HEK293T (cell line): ENCODE data around the gene GPC1.

Experiments
- CTCF ChIA-PET: fragments of 350-600 bp; formaldehyde crosslinking; extraction: SDS; loops from one replicate; lab custom pipeline; 2021; ENCODE audit warnings: antibody characterized with exemption, inconsistent platforms; lab: Yijun Ruan, JAX
- POLR2A ChIA-PET: fragments of 350-600 bp; formaldehyde crosslinking; extraction: SDS; loops from one replicate; lab custom pipeline; 2020; ENCODE audit warnings: antibody characterized with exemption, inconsistent platforms; lab: Yijun Ruan, JAX
- DNase-seq: peaks from one replicate; pipeline ENCODE4 v3.0.0; 2012; ENCODE audit warnings: mixed read lengths; ENCODE audit errors: extremely low spot score
- ARNT ChIP-seq: fragments of 450-650 bp; IDR thresholded peaks from 2 replicates; pipeline ENCODE4 v1.6.1; 2017; ENCODE audit warnings: mild to moderate bottlenecking
- BHLHE40 ChIP-seq: fragments of 450-650 bp; IDR thresholded peaks from 2 replicates; pipeline ENCODE4 v1.6.1; 2016; ENCODE audit warnings: mild to moderate bottlenecking, moderate library complexity, borderline replicate concordance
- CTBP1 ChIP-seq: fragments of 450-650 bp; IDR thresholded peaks from 2 replicates; pipeline ENCODE4 v1.6.1; 2016; ENCODE audit warnings: borderline replicate concordance
- ELF4 ChIP-seq: fragments of 450-650 bp; IDR thresholded peaks from 2 replicates; pipeline ENCODE4 v1.6.1; 2017; ENCODE audit warnings: antibody characterized with exemption
- FOXA1 ChIP-seq: fragments of 450-650 bp; IDR thresholded peaks from 2 replicates; pipeline ENCODE4 v1.6.1; 2016; ENCODE audit warnings: mild to moderate bottlenecking
- FOXK2 ChIP-seq: fragments of 450-650 bp; IDR thresholded peaks from 2 replicates; pipeline ENCODE4 v1.6.1; 2016; ENCODE audit warnings: mild to moderate bottlenecking
- FOXM1 ChIP-seq: fragments of 450-650 bp; IDR thresholded peaks from 2 replicates; pipeline ENCODE4 v1.6.1; 2017; ENCODE audit warnings: mild to moderate bottlenecking, borderline replicate concordance
- HDGF ChIP-seq: fragments of 450-650 bp; IDR thresholded peaks from 2 replicates; pipeline ENCODE4 v1.6.1; 2017; ENCODE audit warnings: antibody characterized with exemption, borderline replicate concordance
- L3MBTL2 ChIP-seq: fragments of 450-650 bp; conservative IDR thresholded peaks from 2 replicates; pipeline ENCODE4 v1.6.1; 2016; ENCODE audit warnings: mild to moderate bottlenecking
- LEF1 ChIP-seq: fragments of 450-650 bp; IDR thresholded peaks from 2 replicates; pipeline ENCODE4 v1.6.1; 2017; ENCODE audit warnings: mild to moderate bottlenecking, borderline replicate concordance
- NFRKB ChIP-seq: fragments of 450-650 bp; IDR thresholded peaks from 2 replicates; pipeline ENCODE4 v1.6.1; 2016; ENCODE audit warnings: mild to moderate bottlenecking, moderate library complexity
- SP1 ChIP-seq: fragments of 450-650 bp; IDR thresholded peaks from 2 replicates; pipeline ENCODE4 v1.6.1; 2017
- SUZ12 ChIP-seq: fragments of 450-650 bp; IDR thresholded peaks from 2 replicates; pipeline ENCODE4 v1.6.1; 2016; ENCODE audit warnings: mild to moderate bottlenecking
- TARDBP ChIP-seq: fragments of 450-650 bp; IDR thresholded peaks from 2 replicates; pipeline ENCODE4 v1.6.1; 2016
- ZNF384 ChIP-seq: fragments of 450-650 bp; IDR thresholded peaks from 2 replicates; pipeline ENCODE4 v1.6.1; 2016
- TF ChIP-seq, protein P1 (sequence below): fragments of 450-650 bp; IDR thresholded peaks from 2 replicates; pipeline ENCODE4 v1.6.1; 2016

The GPC1 gene

DNA sequence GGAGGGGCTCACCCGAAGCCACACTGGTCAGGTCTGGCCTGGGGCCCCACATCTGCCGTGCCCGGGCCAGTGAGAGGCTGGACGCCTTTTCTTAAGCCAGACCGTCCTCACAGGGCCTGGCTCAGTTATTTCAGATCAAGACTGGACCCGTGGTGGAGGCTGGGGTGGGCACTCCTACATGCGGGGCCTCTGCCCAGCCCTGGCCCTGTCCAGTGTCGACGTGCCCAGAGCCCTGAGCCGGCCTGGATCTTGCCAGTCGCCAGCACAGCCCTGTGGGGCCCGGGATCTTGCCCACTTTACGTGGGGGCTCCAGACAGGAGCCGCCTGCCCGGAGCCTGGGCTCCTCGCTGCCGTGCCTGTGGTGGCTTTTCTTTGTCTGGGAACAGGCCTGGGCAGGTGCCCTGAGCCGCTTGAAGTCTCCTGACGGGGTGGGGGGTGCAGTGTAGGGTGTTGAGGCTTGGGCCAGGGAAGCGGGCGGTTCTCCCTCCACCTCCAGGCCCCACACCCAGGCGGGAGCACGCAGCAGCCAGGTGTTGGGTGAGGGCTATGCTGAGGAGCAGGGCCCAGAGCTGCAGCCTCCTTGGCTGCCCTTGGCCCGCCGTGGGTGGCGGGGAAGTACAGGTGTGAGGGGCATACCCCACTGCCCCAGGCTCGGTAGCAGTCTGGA is 6.0 kb downstream of the GPC1 start:
- TF ChIP-seq BHLHE40, result no peak
- TF ChIP-seq SUZ12, result no peak
- TF ChIP-seq FOXA1, result no peak
- no peak for TF ChIP-seq L3MBTL2
- no peak for TF ChIP-seq ARNT
- TF ChIP-seq SP1, result no peak
- TF ChIP-seq NFRKB, result no peak
- no peak for TF ChIP-seq LEF1
- no peak for TF ChIP-seq FOXK2
- no peak for TF ChIP-seq FOXM1
- TF ChIP-seq TARDBP, result no peak
- no peak for TF ChIP-seq HDGF
- no peak for DNase-seq
- ChIA-PET CTCF (no interaction called here), POLR2A (no interaction called here)

DNA sequence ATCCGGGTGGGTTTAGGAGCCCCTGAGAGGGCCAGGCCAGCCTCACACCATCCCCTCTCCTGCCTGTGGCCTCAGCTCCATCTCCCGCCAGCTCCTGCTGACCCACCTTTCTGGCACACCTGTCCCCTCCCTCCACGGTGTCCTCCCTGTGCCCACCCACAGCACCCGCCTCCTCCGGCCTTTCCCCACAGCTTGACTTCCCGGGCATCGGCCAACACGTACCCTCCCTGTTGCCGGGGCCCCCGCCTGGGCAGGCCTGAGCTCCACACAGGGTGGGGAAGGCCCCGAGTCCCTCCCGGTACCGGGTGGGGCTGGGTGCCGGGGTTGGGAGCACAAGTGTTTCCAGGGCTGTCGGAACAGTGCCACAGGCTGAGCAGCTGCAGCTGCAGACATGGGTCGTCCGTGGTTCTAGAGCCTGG is 6.5 kb downstream of the GPC1 start:
- CTCF ChIA-PET, result no interaction called here
- POLR2A ChIA-PET, result no interaction called here
- TF ChIP-seq ZNF384, result no peak
- no peak for DNase-seq

DNA sequence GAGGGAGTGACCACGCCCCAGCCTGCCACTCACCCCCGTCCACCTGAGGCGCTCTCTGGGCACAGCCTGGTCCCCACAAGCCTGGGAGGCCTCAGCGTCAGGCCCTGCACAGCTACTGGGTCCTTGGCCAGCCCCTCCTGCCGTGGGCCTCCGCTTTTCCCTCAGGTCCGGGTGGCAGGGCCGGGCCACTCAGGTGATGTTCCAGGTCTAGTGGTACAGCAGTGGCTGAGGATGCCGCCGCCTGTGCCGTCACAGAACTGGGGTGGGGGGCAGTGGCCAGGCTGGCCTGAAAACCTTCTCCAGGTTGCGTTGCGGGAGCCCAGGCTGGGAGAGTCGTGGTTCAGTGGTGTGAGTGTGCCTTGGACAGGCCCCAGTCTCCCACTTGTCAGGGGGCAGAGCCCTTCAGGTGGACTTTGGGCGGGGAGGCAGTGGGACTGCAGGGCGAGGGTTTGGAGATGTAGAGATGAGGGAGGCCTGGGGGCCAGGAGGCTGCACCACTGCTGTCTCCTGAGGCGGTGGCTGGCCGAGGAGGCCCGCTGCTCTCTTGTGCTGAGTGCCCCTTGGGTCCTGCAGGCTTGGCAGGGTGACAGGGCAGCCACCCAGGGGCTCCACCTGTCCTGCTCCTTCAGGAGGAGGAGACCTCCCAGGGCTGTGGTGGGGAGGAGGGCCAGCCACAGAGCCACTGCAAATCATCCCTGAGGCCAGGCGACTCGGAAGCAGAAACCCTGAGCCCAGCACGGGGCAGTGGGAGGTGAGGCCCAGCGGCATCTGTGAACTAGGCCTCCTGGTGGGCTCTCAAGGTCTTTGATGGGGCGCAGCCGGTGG is 7.6 kb downstream of the GPC1 start:
- CTCF ChIA-PET, result interaction anchor here (0.7 kb wide), 1 partner anchor 125 kb away, joined by 3 read pairs; the partner anchor contains the start of gene RNPEPL1
- TF ChIP-seq CTBP1 (no peak), BHLHE40 (no peak), L3MBTL2 (no peak), ARNT (no peak), SP1 (no peak), LEF1 (no peak), NFRKB (no peak)
- TF ChIP-seq, protein P1, sequence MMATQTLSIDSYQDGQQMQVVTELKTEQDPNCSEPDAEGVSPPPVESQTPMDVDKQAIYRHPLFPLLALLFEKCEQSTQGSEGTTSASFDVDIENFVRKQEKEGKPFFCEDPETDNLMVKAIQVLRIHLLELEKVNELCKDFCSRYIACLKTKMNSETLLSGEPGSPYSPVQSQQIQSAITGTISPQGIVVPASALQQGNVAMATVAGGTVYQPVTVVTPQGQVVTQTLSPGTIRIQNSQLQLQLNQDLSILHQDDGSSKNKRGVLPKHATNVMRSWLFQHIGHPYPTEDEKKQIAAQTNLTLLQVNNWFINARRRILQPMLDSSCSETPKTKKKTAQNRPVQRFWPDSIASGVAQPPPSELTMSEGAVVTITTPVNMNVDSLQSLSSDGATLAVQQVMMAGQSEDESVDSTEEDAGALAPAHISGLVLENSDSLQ, result no peak
- POLR2A ChIA-PET, result no interaction called here
- DNase-seq, result no peak

DNA sequence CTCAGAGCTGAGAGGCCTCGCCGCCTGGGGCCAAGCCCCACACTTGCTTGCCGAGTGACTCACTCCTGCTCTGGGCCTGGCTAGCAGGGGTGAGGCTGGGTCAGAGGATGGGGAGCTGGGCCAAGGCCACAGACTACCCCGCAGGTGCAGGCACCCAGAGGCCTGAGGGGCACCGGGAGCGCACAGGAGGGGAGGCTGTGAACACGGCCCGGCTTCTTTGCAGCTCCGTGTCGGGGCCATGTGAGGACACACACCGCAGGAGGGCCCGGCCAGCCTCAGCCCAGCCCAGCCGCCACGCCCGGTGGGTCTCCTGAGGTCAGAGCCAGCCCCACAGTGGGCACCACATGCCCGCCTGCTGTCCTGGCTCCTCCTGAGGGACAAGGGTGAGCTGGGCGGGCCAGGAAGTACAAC is 8.4 kb downstream of the GPC1 start:
- CTCF ChIA-PET, result no interaction called here
- DNase-seq, result no peak
- POLR2A ChIA-PET, result no interaction called here
- TF ChIP-seq FOXM1 (no peak), ARNT (no peak), CTBP1 (no peak), TARDBP (no peak), SUZ12 (no peak), NFRKB (no peak), BHLHE40 (no peak), ZNF384 (no peak), FOXK2 (no peak), ELF4 (no peak), HDGF (no peak), FOXA1 (no peak), L3MBTL2 (no peak), LEF1 (no peak)

DNA sequence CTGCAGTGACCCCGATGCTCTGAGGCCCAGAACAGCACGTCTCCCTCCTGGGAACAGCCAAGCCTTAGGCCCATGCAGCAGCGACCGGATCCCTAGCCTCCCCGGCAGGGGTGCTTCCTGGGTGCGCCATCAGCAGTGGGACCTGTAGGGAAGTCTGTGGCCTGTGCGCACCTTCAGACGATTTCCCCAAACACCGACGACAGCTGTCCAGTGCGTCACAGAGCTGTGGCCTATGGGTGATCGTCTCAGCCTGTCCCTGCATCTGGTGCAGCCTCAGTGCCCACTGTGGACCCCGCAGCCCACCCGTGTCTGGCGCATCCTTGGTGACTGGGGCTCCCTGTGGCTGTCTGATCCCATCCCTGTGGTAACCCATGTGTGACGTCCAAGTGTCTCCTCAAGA is 9.0 kb downstream of the GPC1 start:
- ChIA-PET POLR2A (no interaction called here), CTCF (no interaction called here)

DNA sequence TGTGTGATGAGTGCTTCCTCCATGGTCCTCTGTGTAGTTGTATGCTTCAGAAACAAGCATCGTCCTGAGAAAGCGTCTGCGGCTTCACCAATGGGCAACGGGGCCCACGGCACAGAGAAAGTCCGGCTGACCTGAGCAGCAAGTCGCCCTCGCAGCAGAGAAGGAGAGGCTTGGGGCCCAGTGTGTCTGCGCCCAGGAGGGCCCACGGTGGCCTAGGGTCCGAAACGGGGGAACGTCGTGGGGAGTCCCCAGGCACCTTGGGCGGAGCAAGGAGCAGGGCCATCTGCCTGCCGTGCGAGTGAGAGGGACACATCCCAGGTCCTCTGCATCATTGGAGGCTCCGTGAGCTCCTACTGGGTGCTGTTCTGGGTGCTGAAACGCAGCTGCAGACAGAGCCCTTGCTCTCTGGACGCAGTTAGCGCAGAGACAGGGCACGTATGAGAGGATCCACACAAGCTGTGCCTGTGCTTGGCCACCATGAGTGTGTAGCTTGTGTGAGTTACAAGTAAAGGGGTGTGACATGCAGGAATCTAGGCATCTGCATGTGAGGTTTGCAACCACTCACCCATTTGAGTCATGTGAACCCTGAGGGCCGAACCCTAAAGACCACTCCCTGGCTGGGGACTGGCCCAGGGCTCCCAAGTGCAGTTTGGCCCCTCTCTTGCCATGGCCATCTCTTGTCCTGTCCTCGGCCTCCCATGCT is 10.6 kb downstream of the GPC1 start:
- TF ChIP-seq L3MBTL2 (no peak), FOXM1 (no peak), NFRKB (no peak), LEF1 (no peak), ELF4 (no peak)
- TF ChIP-seq, protein P1, result no peak
- no peak for DNase-seq
- ChIA-PET POLR2A (no interaction called here), CTCF (interaction anchor here (0.8 kb wide), 1 partner anchor 13 kb away, joined by 3 read pairs; no protein-coding TSS in a partner anchor)

More for the DNA sequence above, 9.0 kb downstream of the GPC1 start:
- TF ChIP-seq L3MBTL2, result no peak
- TF ChIP-seq NFRKB, result no peak
- TF ChIP-seq BHLHE40, result no peak
- TF ChIP-seq FOXM1, result no peak
- no peak for TF ChIP-seq TARDBP
- TF ChIP-seq ELF4, result no peak
- no peak for TF ChIP-seq SP1
- TF ChIP-seq, protein P1, result no peak
- TF ChIP-seq ZNF384, result no peak
- no peak for DNase-seq
